Testis (tissue), 3 donors: ENCODE data around the gene MISFA. TPM values are rescaled to one million over a fixed set of nuclear protein-coding genes. Genes with fewer than 3 reads are reported as not detected.
"Not testable (repeated sequence)": the region's sequence is repeated elsewhere in the genome, so short reads cannot be mapped to it uniquely, and the experiment has no call there.

Experiments used
- DNase-seq: peaks from one replicate; pipeline ENCODE4 v3.0.0-alpha.2; 2019
- H3K27ac ChIP-seq, 2 donors: fragments of 200-600 bp; sonication (generic); one replicate each; pipeline ENCODE4 v1.5.1; 2019
- H3K27me3 ChIP-seq: fragments of 200-600 bp; sonication (generic); one replicate; pipeline ENCODE4 v1.5.1; 2019
- H3K36me3 ChIP-seq: fragments of 200-600 bp; sonication (generic); one replicate; pipeline ENCODE4 v1.5.1; 2017; ENCODE audit warnings: low read depth; ENCODE audit errors: missing control alignments
- H3K4me1 ChIP-seq: fragments of 200-600 bp; sonication (generic); one replicate; pipeline ENCODE4 v1.5.1; 2019
- H3K4me3 ChIP-seq, 2 donors: fragments of 200-600 bp; sonication (generic); one replicate each; pipeline ENCODE4 v1.5.1; 2017 to 2019
- H3K9me3 ChIP-seq: fragments of 200-600 bp; sonication (generic); one replicate; pipeline ENCODE4 v1.5.1; 2017
- CTCF ChIP-seq, 3 experiments: fragments of 450-650 bp in 2 of 3; fragments of 200-600 bp in 1 of 3; sonication (generic) in 1 of 3; IDR thresholded peaks; one replicate each; pipeline ENCODE4 v1.5.1; 2016 to 2019; ENCODE audit warnings: antibody characterized with exemption in 3 of 3, mild to moderate bottlenecking in 2 of 3, moderate library complexity in 1 of 3
- POLR2A ChIP-seq: fragments of 450-650 bp; IDR thresholded peaks from one replicate; pipeline ENCODE4 v1.6.1; 2017; ENCODE audit warnings: antibody characterized with exemption, mild to moderate bottlenecking, moderate library complexity
- WGBS, 2 donors: methylation state at CpG; one replicate each; pipeline ENCODE4 v1.1.5; 2018; 5-methylcytosine and 5-hydroxymethylcytosine counted together
- intact Hi-C: fragments of 100-400 bp; cut with DNase I; formaldehyde crosslinking; loops from one replicate; pipeline ENCODE4 v1.15.1; 2023; ENCODE audit warnings: low total_unique reads
- polyA plus RNA-seq: library from polyadenylated mRNA; stranded (reverse); fragments of 350-450 nt; fragmentation: Illumina TruSeq; extraction: RNeasy Lipid Tissue Mini Kit (QIAGEN cat#74804); gene quantifications from one replicate; pipeline ENCODE4 v1.2.3, GENCODE V29; 2014; ENCODE audit warnings: low read depth, low replicate concordance; ENCODE audit not compliant: insufficient read depth
- total RNA-seq, 2 donors: library from RNA; depleted of rRNA; stranded (reverse); fragments of >200 nt; gene quantifications; one replicate each; pipeline ENCODE4 v1.2.3, GENCODE V29; 2016

MISFA gene
- total and polyA plus RNA-seq, 3 donors from 2014 or later = 72.3 to 483 (median 202) TPM

DNA sequence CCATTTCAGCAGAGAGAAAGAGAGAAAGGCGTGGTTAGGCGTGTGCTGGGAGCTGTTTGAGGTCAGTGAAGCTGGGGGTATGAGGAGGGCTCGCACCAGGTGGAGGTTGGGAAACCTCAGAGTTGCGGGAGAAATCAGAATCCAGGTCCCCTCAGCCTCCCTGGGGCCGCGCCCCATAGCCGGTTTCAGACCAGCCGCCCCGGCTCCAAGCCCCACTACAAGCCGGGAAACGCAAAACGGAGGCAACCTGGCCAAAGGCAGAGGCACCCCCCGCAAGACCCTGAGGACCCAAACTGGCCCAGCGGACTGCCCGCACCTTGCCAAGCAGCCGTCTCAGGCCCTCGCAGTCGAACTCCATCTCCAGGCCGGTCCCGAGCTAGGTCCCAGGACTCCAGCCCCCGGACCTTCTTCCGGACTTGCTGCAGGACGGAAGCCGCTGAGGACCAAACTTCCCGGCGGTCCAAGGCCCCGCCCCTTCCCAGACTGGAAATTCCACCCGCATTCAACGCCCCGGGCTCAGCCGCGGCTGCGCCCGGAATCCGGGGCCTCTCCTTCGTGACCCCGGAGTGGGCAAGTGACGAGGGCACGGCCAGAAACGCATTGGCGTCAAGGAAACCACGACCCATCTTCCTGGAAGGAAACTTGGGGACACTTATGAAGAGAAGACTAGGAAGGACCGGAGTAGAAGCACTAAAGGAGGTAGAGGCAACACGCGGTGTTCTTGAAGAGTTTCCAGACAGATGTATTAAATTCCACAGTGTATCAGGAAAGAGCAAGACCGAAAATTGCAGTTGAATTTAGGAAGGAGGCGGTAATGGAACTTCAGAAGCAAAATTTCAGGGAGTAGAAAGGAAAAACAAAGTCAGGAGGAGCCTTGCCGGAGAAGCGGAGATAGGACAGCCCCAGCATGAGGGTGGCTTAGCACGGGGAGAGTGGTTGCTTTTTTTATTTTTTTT, 11.0 kb upstream of the MISFA start, which contains the start of gene UEVLD:
TSS of gene UEVLD (minus strand) at position 438 of the 956 bp plus-strand sequence. CDS start at position 358, 80 bp downstream.
- Histone ChIP-seq H3K27ac (peak within 1 kb of the TSS; percentile 77 to 80), H3K27me3 (no peaks in the 10 kb centered on the region), H3K4me3 (peak within 1 kb of the TSS; percentile 84 to 91), H3K4me1 (peaks cover 23% of the 10 kb centered on the region), H3K9me3 (no peaks in the 10 kb centered on the region), H3K36me3 (no peaks in the 10 kb centered on the region)
- WGBS, 2 donors = 1% methylated on average over 21 to 50 of the region's 50 CpGs
- peak; percentile 93 for DNase-seq
- intact Hi-C loops = loop anchor here (10.0 kb wide), 1 partner anchor 46 kb away; the partner anchor contains the start of gene SPTY2D1
- TF ChIP-seq CTCF (IDR thresholded peaks at IDR 0.05) (no peak), POLR2A (no peak)

DNA sequence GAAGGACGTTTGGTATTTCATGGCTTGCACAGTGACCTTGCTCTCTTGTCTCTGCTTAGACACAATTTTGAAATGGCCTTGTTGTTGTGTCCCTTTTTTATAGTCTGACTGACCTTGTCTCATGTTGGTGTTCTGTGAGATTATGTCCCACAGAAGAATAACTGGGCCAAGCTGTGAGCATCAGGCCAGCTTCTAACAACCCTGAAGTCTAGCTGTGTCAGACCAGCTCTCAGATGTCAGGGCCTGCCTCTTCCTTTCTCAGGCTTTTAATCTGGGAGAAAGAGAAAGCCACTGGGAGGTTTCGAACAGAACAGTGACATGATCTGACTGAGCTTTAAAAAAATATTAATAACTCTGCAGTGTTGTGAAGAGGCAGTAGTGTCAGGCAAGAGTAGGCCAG, 9.0 kb upstream of the MISFA start:
- Histone ChIP-seq H3K9me3 (no peaks in the 10 kb centered on the region), H3K27me3 (no peaks in the 10 kb centered on the region), H3K4me1 (peaks cover 23% of the 10 kb centered on the region), H3K36me3 (no peaks in the 10 kb centered on the region), H3K4me3 (no peak overlapping the region), H3K27ac (no peak overlapping the region)
- intact Hi-C loops = no loop called here
- 33 to 41% methylated on average over 2 of the region's 2 CpGs for WGBS, 2 donors
- TF ChIP-seq POLR2A = no peak
- TF ChIP-seq CTCF (IDR thresholded peaks at IDR 0.05) = no peak
- DNase-seq = no peak

DNA sequence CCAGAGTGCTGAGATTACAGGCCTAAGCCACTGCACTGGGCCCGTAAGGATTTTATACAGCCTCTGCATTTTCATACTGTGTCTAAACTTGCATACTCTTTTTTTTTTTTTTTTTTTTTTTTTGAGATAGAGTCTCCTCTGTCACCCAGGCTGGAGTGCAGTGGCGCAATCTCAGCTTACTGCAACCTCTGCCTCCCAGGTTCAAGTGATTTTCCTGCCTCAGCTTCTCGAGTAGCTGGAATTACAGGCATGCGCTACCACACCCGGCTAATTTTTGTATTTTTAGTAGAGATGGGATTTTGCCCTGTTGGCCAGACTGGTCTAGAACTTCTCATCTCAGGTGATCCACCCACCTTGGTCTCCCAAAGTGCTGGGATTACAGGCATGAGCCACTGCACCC, 5.5 kb upstream of the MISFA start:
- H3K36me3 ChIP-seq, H3K9me3 ChIP-seq, DNase-seq, intact Hi-C loops, H3K27ac ChIP-seq, H3K27me3 ChIP-seq, H3K4me3 ChIP-seq: not testable (repeated sequence)
- peaks cover 19% of the 10 kb centered on the region for H3K4me1 ChIP-seq
- WGBS, 2 donors = 92 to 94% methylated on average over 5 of the region's 5 CpGs

DNA sequence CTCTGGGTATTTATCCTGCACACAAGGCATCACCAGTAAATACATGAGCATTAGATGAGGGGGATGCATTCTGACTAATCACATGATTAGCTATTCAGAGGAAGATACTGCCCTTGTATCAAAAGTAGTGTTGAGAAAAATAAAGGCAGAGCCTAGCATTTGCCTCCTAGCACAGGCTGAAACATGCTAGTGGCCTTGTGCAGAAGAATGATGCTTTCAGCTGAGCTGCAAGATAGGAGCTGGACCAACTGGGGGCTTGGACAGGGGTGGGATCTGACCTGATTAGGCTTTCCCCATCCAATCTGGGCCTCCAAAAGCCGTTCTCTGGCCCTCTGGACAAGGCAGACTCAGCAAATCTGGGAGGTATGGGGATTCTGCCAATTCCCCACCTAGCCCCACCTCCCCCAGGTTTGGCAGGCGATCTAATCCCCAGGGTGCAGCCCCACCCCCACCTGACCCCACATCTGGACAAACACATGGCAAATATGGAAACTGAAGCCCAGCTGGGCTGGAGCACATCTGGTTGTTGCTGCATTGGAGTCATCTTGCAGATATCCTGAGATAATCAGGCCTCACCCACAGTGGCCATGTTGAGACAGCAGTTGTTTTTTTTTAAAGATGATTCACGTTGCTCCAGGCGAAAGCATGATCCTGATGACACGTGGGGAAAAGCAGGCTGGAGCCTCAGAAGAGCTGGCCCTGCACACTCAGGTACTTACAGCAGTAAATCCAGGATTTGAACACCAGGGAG, 4.4 kb upstream of the MISFA start:
- Histone ChIP-seq H3K27ac (no peak overlapping the region), H3K4me3 (no peak overlapping the region), H3K9me3 (no peaks in the 10 kb centered on the region), H3K27me3 (no peaks in the 10 kb centered on the region), H3K4me1 (peaks cover 9% of the 10 kb centered on the region), H3K36me3 (no peaks in the 10 kb centered on the region)
- intact Hi-C loops = no loop called here
- TF ChIP-seq CTCF (IDR thresholded peaks at IDR 0.05) (no peak), POLR2A (no peak)
- DNase-seq = no peak
- WGBS, 2 donors = 53% methylated on average over 4 to 5 of the region's 5 CpGs

- Histone ChIP-seq H3K9me3 (no peaks in the 10 kb centered on the region), H3K4me3 (no peak overlapping the region), H3K36me3 (no peaks in the 10 kb centered on the region), H3K27me3 (no peaks in the 10 kb centered on the region), H3K27ac (no peak overlapping the region), H3K4me1 (no peaks in the 10 kb centered on the region)
- WGBS, 2 donors = 98% methylated on average over 4 of the region's 4 CpGs
- DNase-seq = no peak
- TF ChIP-seq CTCF (IDR thresholded peaks at IDR 0.05) (no peak), POLR2A (no peak)
- intact Hi-C loops = no loop called here
These were observed 1.5 kb downstream of the MISFA start for GRCh38 chr11:18600915-18601569.
